Suprapubic skin (tissue), 3 donors: Measurements from ENCODE around the gene PDXDC1.

Source experiments
- POLR2A ChIP-seq, 2 donors: fragments of 450-650 bp; IDR thresholded peaks; one replicate each; pipeline ENCODE4 v1.6.1; 2017; ENCODE audit warnings: antibody characterized with exemption in 2 of 2, mild to moderate bottlenecking in 2 of 2, moderate library complexity in 2 of 2
- TF ChIP-seq, protein P1 (sequence below), 2 donors: fragments of 200-600 bp in 1 of 2; fragments of 450-650 bp in 1 of 2; sonication (generic) in 1 of 2; IDR thresholded peaks; one replicate each; pipeline ENCODE4 v1.5.1; 2016 to 2019; ENCODE audit warnings: antibody characterized with exemption in 2 of 2, mild to moderate bottlenecking in 1 of 2, moderate library complexity in 1 of 2

DNA sequence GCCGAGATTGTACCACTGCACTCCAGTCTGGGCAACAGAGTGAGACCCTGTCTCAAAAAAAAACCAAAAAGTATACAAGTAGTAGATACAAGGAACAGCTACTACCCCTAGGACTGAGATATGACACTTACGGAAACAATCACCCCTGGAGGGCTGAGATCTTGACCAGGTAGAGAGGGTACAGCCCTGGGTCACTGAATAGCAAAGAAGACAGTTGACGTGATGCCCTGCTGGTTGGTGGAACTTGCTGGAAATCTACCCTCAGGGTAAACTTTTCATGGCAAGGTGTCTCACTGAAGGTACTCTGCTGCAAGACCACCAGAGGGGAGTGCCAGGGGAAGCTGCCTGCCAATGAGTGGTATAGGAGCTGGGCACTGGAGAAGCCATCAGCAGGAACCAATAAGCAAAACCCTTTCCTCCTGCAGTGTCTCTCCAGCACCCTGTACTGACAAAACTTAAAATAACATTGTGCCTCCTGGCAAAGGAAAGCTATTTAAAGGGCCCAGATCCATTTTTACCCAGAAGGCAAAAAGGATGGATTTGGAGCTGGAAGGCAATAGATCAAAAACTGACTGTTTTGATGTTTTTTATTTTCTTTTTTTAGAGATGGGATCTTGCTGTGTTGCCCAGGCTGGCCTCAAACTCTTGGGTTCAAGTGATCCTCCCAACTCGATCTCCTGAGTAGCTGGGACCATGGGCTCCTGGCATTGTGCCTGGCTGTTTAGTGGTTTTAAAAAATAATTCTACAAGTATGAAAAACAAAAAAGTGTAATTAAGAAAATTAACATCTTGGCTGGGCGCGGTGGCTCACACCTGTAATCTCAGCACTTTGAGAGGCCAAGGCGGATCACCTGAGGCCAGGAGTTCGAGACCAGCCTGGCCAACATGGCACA is 11.3 kb upstream of the PDXDC1 start:
- TF ChIP-seq, protein P1, sequence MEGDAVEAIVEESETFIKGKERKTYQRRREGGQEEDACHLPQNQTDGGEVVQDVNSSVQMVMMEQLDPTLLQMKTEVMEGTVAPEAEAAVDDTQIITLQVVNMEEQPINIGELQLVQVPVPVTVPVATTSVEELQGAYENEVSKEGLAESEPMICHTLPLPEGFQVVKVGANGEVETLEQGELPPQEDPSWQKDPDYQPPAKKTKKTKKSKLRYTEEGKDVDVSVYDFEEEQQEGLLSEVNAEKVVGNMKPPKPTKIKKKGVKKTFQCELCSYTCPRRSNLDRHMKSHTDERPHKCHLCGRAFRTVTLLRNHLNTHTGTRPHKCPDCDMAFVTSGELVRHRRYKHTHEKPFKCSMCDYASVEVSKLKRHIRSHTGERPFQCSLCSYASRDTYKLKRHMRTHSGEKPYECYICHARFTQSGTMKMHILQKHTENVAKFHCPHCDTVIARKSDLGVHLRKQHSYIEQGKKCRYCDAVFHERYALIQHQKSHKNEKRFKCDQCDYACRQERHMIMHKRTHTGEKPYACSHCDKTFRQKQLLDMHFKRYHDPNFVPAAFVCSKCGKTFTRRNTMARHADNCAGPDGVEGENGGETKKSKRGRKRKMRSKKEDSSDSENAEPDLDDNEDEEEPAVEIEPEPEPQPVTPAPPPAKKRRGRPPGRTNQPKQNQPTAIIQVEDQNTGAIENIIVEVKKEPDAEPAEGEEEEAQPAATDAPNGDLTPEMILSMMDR (IDR thresholded peaks at IDR 0.05), result no peak
- no peak for TF ChIP-seq POLR2A (IDR thresholded peaks at IDR 0.05)
